Activated CD8-positive, alpha-beta memory T cell treated with anti-CD3 and anti-CD28 coated beads, Interleukin-2, amount 10 ng/mL, durations not matched to agents 7 days and 5 days (primary cell): ENCODE data around the gene ATP10B. TPM values are rescaled to one million over a fixed set of nuclear protein-coding genes. Genes with fewer than 3 reads are reported as not detected.
"Not testable (repeated sequence)": the region's sequence is repeated elsewhere in the genome, so short reads cannot be mapped to it uniquely, and the experiment has no call there.

ENCODE experiments used
- ATAC-seq: fragments of 150-1000 bp; cut with Tn5 transposase; one replicate; pipeline ENCODE4 v1.10.0; 2021; ENCODE audit warnings: moderate library complexity
- CTCF ChIA-PET: fragments of 350-600 bp; sonication (Branson Sonifier 250); formaldehyde crosslinking; loops from one replicate; lab custom pipeline; 2021; ENCODE audit warnings: antibody characterized with exemption; lab: Charles Lee
- DNase-seq: peaks from one replicate; pipeline ENCODE4 v3.0.0-alpha.2; 2020
- H3K27ac Mint-ChIP-seq: one replicate; pipeline ENCODE4 v1.8.0; 2021; ENCODE audit warnings: mild to moderate bottlenecking, mixed read lengths
- H3K27me3 Mint-ChIP-seq: one replicate; pipeline ENCODE4 v1.8.0; 2021; ENCODE audit warnings: mixed read lengths
- H3K36me3 Mint-ChIP-seq: one replicate; pipeline ENCODE4 v1.8.0; 2021; ENCODE audit warnings: mild to moderate bottlenecking, mixed read lengths
- H3K4me1 Mint-ChIP-seq: one replicate; pipeline ENCODE4 v1.8.0; 2021; ENCODE audit warnings: mixed read lengths
- H3K4me3 Mint-ChIP-seq: one replicate; pipeline ENCODE4 v1.8.0; 2021; ENCODE audit warnings: mild to moderate bottlenecking, moderate library complexity, mixed read lengths
- H3K9me3 Mint-ChIP-seq: one replicate; pipeline ENCODE4 v1.8.0; 2022; ENCODE audit warnings: low read depth, mixed read lengths
- total RNA-seq, 2 experiments: library from RNA; stranded (reverse); gene quantifications; one replicate each; pipeline ENCODE4 v1.2.3, GENCODE V29; 2021

The ATP10B gene
- total RNA-seq, 2 experiments from 2014 or later: not detected

DNA sequence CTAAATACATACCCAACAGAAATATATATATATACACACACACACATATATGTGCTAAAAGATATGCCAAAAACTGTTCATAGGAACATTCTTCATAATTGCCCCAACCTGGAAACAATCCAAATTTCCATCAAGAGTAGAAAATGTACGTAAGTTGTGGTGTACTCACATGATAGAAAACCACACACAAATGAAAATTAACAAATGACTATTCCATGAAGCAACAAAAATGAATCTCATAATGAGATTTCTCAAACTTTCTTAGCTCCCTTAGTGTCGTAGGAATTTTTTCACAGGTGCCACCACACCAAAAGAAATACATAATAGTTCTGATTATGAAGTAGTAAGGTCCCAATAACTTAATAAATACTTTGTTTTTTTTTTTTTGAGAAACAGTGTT, 7.8 kb downstream of the ATP10B start:
- DNase-seq: no peak
- ATAC-seq: no peak
- Mint-ChIP-seq H3K9me3 (no peaks in the 10 kb centered on the region), H3K27ac (no peak overlapping the region), H3K27me3 (no peaks in the 10 kb centered on the region), H3K4me1 (no peaks in the 10 kb centered on the region), H3K4me3 (no peak overlapping the region), H3K36me3 (no peaks in the 10 kb centered on the region)
- CTCF ChIA-PET: no interaction called here

DNA sequence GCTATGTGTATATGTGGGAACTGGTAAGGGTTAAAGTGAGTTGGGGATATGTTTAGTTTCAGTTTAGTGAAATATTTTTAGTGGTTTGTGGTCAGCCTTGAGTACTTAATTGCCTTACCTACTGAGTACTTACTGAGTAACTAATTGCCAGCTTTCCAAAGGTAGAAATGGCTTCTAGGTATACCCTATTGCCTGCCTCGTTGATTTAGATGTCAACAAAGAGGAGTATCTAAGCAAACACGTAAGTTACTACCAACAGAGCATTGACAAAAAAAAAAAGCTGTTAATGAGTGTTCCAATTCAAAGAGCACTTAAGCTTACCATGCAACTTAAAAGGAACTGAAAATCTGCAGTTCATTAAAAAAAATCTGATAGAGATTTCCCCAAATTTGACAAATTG, 8.8 kb downstream of the ATP10B start:
- no peaks in the 10 kb centered on the region for H3K4me1 Mint-ChIP-seq
- CTCF ChIA-PET: no interaction called here
- ATAC-seq (no peak), DNase-seq (no peak)
- no peaks in the 10 kb centered on the region for H3K27me3 Mint-ChIP-seq
- no peaks in the 10 kb centered on the region for H3K9me3 Mint-ChIP-seq
- H3K27ac Mint-ChIP-seq: no peak overlapping the region
- H3K36me3 Mint-ChIP-seq: no peaks in the 10 kb centered on the region
- H3K4me3 Mint-ChIP-seq: no peak overlapping the region

DNA sequence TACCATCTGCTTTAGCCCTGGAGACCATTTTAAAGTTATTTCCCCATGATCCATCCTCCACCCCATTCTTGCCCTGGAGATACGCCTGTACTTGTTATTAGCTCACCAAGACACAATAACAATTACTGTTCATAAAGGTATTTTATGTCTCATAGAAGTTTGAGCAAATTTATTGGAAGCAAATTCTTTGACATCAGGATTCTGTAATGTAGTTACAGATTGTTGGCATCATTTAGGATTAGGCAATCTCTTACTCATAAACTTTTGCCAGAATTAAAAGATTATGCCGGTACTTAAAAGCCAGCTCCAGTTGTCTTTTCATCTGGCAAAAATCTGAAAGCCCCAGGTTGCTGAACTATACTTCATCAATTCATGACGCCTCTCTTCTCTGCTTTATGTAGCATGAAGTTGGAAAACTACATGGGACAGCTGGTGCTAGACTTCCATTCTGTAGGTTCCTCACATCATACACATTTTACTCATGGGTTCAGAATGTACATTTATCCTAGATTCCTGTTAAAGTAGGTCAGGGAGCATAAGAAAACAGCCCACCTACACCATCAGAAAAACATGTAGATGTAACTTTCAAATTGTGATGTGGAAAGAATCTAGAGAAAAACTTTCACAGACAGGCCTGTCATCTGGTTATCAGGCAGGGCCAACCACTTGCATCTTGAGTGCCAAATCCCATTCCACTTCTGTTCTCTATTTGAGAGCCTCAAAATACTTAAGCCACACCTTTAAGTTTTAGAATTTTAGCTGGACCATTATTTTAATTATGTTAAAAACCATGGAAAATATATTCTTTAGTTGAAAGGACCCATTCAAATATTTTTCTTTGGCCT, 14.0 kb downstream of the ATP10B start:
- H3K36me3 Mint-ChIP-seq: no peaks in the 10 kb centered on the region
- peaks cover 2% of the 10 kb centered on the region for H3K9me3 Mint-ChIP-seq
- ATAC-seq (no peak), DNase-seq (no peak)
- H3K4me1 Mint-ChIP-seq: no peaks in the 10 kb centered on the region
- H3K27ac Mint-ChIP-seq: no peak overlapping the region
- no peaks in the 10 kb centered on the region for H3K27me3 Mint-ChIP-seq
- CTCF ChIA-PET: no interaction called here
- no peak overlapping the region for H3K4me3 Mint-ChIP-seq

DNA sequence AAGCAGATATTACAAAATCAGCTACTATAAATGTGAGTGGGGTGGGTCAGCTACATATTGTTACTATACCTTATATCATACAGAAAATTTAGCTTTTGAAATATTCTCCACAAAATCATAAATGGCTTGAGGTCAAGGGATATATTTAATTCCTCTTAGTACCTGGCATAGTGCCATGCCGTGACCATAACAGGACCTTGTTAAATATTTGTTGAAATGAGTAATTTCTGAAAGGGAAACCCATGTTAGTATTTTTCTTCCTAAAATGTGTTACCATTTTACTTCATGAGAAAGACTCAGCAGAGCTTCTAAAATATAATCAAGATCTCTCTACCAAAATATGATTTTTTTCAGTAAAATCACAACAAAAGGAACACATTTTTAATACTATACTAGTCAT, 14.8 kb downstream of the ATP10B start:
- no peaks in the 10 kb centered on the region for H3K36me3 Mint-ChIP-seq
- ATAC-seq: no peak
- H3K4me3 Mint-ChIP-seq: no peak overlapping the region
- no peaks in the 10 kb centered on the region for H3K27me3 Mint-ChIP-seq
- H3K9me3 Mint-ChIP-seq: peaks cover 2% of the 10 kb centered on the region
- CTCF ChIA-PET: no interaction called here
- no peaks in the 10 kb centered on the region for H3K4me1 Mint-ChIP-seq
- no peak overlapping the region for H3K27ac Mint-ChIP-seq
- no peak for DNase-seq

DNA sequence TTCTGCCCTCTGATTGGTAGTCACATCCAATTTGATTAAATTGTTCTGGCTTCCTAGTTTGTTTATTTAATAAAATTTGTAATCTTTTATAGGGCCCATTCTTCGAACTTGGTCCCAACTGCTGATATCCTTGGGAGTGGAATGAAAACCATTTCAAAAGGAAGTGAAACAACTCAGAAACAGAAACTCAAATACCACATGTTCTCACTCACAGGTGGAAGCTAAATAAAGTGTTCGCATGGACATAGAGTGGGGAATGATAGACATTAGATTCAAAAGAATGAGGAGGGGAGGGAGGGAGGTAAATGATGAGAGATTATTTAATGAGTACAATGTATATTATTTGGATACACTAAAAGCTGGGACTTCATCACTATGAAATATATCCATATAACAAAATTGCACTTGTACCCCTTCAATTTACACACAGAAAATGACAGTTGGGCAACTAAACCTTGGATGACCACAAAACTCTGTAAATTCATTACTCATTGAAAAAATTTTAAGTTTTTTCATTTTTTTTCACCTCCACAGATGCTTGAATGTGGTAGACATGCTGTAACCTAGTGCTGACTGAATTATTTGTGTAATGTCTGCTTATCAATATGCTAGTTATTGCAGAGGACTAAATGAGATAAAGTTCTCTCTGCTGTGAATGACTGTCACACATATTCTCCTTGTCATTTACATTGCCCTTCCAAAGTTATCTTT, 16.0 kb downstream of the ATP10B start:
- ATAC-seq (no peak), DNase-seq (no peak)
- Mint-ChIP-seq H3K27me3 (no peaks in the 10 kb centered on the region), H3K27ac (no peak overlapping the region), H3K4me1 (no peaks in the 10 kb centered on the region), H3K9me3 (peaks cover 2% of the 10 kb centered on the region), H3K4me3 (no peak overlapping the region), H3K36me3 (no peaks in the 10 kb centered on the region)
- CTCF ChIA-PET: no interaction called here

DNA sequence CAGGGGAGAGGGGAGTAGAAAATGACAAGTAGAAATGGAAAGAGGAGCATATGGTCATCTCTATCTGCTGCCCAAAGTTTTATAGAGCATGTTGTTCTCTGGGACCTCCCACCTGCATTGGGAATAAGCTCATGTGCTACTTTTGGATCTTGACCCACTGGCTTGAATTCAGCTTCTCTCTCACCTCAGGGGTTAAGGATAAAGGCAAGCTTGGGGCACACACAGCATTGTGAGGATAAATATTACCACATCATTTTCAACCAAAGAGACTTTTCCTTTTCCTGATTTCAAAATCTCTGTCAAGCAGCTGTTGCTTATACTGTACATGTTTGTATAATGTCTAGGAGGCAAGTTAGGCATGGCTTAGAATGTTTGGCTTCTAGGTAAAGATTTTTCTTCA, 16.6 kb downstream of the ATP10B start:
- Mint-ChIP-seq H3K4me1 (no peaks in the 10 kb centered on the region), H3K36me3 (no peaks in the 10 kb centered on the region), H3K9me3 (peaks cover 2% of the 10 kb centered on the region), H3K27ac (no peak overlapping the region), H3K4me3 (no peak overlapping the region), H3K27me3 (no peaks in the 10 kb centered on the region)
- DNase-seq (no peak), ATAC-seq (no peak)
- CTCF ChIA-PET: no interaction called here

DNA sequence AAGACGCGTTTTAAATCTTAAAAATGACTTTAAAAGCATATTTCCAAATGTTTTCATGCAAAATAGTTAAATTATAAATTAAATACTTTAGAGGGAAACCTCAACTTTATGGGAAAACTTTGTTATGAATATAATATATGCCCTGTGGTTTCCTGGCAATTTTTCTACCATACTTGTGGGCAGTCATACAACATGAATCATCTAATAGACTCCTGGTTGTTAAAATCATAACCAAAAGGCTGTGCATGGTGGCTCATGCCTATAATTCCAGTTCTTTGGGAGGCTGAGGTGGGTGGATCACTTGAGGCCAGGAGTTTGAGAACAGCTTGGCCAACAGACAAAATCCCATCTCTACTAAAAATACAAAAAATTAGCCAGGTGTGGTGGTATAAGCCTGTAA, 18.2 kb downstream of the ATP10B start:
- Mint-ChIP-seq H3K27me3 (no peaks in the 10 kb centered on the region), H3K4me1 (no peaks in the 10 kb centered on the region), H3K4me3 (no peak overlapping the region), H3K9me3 (peaks cover 2% of the 10 kb centered on the region), H3K36me3 (no peaks in the 10 kb centered on the region), H3K27ac (no peak overlapping the region)
- DNase-seq (no peak), ATAC-seq (no peak)
- CTCF ChIA-PET: no interaction called here

DNA sequence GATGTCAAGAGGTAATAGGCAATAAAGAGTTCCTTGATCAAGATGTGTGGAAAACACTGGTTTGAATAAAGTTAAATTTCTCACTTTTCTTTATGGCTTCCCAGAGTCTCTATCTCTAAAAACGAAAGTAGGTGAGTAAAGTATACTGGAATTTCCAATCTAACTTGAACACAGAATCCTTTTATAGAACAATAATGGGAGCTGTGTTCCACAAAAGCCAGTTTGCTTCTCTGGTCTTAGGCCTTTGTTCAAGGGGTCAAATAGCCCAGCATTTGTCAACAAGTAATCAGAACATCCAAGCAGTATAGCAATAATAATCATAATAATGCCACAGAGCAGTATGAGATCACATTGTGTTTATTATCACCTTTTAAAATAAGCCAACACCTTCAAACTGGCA, 20.2 kb downstream of the ATP10B start:
- CTCF ChIA-PET: no interaction called here
- no peak for DNase-seq
- Mint-ChIP-seq H3K4me3 (no peak overlapping the region), H3K36me3 (no peaks in the 10 kb centered on the region), H3K9me3 (peaks cover 4% of the 10 kb centered on the region), H3K27me3 (no peaks in the 10 kb centered on the region), H3K27ac (no peak overlapping the region), H3K4me1 (no peaks in the 10 kb centered on the region)
- no peak for ATAC-seq

DNA sequence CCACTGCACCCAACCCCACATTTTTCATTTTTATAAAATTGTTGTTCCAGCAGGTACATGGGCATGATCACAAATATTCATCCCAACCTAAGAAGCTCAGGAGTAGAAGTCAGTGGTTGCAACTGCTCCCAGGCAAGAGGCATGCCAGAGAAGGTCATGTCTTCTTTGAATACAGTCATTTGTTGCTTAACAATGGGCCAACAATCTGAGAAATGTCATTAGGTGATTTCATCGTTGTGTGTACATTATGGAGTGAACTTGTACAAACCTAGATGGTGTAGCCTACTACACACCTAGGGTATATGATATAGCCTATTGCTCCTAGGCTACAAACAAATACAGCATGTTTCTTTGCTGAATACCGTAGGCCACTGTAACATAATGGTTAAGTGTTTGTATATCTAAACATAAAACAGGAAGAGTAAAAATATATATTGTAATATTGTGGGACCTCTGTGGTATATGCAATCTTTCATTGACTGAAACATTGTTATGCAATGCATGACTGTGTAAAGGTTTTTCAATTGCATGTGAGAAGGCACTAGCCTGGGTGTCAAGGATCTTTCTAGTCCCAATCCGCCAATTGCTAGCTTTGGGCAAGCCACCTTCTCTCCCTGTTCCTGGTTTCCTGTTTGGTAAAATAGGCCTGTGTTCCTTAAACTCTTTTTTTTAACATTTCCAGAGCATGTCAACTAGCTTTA, 27.6 kb downstream of the ATP10B start:
- H3K36me3 Mint-ChIP-seq: no peaks in the 10 kb centered on the region
- DNase-seq (no peak), ATAC-seq (no peak)
- CTCF ChIA-PET: no interaction called here
- H3K4me1 Mint-ChIP-seq: no peaks in the 10 kb centered on the region
- H3K27ac Mint-ChIP-seq: no peak overlapping the region
- H3K4me3 Mint-ChIP-seq: no peak overlapping the region
- peaks cover 11% of the 10 kb centered on the region for H3K9me3 Mint-ChIP-seq
- no peaks in the 10 kb centered on the region for H3K27me3 Mint-ChIP-seq

DNA sequence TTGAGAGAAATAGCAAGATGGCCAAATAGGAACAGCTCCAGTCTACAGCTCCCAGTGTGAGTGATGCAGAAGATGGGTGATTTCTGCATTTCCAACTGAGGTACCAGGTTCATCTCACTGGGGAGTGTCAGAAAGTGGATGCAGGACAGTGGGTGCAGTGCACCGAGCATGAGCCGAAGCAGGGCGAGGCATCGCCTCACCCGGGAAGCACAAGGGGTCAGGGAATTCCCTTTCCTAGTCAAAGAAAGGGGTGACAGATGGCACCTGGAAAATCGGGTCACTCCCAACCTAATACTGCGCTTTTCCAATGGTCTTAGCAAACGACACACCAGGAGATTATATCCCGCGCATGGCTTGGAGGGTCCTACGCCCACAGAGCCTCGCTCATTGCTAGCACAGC, 39.0 kb downstream of the ATP10B start:
- ATAC-seq, CTCF ChIA-PET, H3K36me3 Mint-ChIP-seq, H3K4me1 Mint-ChIP-seq, H3K27ac Mint-ChIP-seq, H3K4me3 Mint-ChIP-seq, DNase-seq, H3K9me3 Mint-ChIP-seq, H3K27me3 Mint-ChIP-seq: not testable (repeated sequence)

DNA sequence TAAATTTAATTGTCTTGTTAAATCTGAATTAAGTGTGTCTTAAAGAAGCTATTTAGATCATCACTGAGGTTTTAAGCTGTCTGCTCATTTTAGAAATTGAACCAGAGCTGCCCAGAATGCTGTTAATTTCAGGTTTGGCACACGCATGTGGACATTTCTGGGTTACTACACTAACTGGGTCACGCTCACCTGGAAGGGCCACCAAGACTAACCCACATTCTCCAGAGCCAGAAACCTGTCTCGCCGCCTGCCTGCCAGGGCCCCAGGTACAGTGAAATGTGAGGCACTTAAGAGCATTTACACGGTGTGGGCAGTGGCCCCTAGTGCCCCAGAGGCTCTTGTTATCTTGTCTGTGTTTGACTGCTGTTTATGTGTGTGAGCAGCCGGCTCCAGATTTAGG, 46.6 kb downstream of the ATP10B start:
- Mint-ChIP-seq H3K4me1 (no peaks in the 10 kb centered on the region), H3K27ac (no peak overlapping the region), H3K9me3 (no peaks in the 10 kb centered on the region), H3K27me3 (no peaks in the 10 kb centered on the region), H3K36me3 (no peaks in the 10 kb centered on the region), H3K4me3 (no peak overlapping the region)
- ATAC-seq (no peak), DNase-seq (no peak)
- CTCF ChIA-PET: no interaction called here

DNA sequence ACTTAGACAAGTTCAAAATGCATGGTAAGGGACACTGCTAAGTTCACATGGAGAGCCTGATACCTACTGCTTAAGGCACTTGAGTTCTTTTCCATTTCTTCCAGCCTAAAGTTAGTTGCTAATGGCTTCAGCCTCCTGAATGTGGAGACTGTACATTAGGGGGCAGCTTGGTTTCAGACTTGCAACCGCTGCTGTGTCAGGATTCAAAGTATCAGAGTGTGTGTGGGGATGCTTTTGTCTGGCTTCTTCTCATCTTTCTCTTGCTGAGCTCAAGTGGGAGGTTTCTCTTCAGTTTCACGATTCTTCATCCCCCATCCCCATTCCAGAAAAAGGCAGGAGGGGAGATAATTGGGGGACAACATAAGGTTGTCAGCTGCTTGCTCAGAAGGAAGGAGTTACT, 49.4 kb downstream of the ATP10B start:
- Mint-ChIP-seq H3K9me3 (no peaks in the 10 kb centered on the region), H3K27ac (no peak overlapping the region), H3K36me3 (no peaks in the 10 kb centered on the region), H3K4me3 (no peak overlapping the region), H3K27me3 (no peaks in the 10 kb centered on the region), H3K4me1 (no peaks in the 10 kb centered on the region)
- ATAC-seq (no peak), DNase-seq (no peak)
- CTCF ChIA-PET: no interaction called here

DNA sequence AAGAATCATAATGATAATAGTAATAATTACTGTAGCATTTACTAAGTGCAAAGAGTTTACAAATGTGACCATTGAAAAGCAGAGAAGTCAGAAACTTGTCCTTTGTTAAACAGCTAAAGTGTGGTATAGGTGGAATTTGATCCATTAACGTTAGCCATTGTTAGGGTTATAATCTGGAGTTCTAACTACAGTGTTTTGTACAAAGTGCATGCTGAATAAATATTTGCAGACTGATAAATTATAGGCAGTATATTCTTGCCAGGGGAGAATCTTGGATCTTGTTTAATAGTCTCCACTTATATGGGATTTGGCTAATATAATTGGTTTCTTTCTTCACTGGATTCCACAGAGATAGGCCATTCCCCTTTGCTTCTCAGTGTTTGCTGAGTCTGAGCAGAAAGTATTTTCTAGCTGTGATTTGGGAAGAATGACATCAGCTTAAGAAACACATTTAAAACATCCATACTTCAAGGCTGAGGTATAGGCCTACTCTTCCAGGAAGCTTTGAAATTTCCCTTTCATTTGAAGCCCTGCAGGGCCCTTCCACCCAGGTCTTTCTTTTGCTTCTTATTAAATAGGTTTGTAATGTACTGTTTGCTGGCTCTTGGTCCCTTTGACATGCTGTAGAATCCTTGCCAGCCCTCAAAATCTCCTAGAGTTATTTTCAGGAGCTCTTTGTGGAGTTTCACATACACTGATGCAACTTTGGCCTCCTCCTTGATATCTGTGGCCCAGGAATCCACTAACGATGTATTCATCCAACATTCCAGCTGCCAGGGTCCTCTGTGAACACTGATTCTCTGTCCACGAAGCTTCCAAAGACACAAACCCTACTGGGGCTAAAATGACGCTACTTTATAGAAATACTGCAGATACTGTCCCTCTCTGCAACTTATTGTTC, 51.4 kb downstream of the ATP10B start:
- no peaks in the 10 kb centered on the region for H3K36me3 Mint-ChIP-seq
- no peak for ATAC-seq
- CTCF ChIA-PET: no interaction called here
- H3K27me3 Mint-ChIP-seq: peaks cover 2% of the 10 kb centered on the region
- H3K4me1 Mint-ChIP-seq: no peaks in the 10 kb centered on the region
- no peak overlapping the region for H3K27ac Mint-ChIP-seq
- H3K9me3 Mint-ChIP-seq: no peaks in the 10 kb centered on the region
- DNase-seq: no peak
- H3K4me3 Mint-ChIP-seq: no peak overlapping the region
